Stimulated activated CD8-positive, alpha-beta memory T cell treated with anti-CD3 and anti-CD28 coated beads, Interleukin-12 subunit alpha, Interleukin-12 subunit beta, amount 100 ng/mL, for 4 hours (primary cell): Measurements from ENCODE around the gene ELP1.

Experiments used
- DNase-seq: peaks from one replicate; pipeline ENCODE4 v3.0.0-alpha.2; 2020; ENCODE audit warnings: low read depth

The ELP1 gene

DNA sequence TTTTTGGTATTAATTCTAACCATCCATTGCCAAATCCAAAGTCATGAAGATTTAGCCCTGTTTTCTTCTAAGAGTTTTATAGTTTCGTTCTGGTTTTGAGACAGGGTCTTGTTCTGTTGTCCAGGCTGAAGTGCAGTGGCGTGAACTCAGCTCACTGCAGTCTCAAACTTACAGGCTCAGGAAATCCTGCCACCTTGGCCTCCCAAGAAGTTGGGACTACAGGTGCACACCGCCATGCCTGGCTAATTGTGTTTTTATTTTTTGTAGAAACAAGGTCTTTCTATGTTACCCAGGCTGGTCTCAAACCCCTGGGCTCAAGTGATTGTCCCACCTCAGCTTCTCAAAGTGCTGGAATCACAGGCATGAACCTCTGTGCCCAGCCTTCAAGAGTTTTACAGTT is 50.8 kb downstream of the ELP1 start:
- no peak for DNase-seq

DNA sequence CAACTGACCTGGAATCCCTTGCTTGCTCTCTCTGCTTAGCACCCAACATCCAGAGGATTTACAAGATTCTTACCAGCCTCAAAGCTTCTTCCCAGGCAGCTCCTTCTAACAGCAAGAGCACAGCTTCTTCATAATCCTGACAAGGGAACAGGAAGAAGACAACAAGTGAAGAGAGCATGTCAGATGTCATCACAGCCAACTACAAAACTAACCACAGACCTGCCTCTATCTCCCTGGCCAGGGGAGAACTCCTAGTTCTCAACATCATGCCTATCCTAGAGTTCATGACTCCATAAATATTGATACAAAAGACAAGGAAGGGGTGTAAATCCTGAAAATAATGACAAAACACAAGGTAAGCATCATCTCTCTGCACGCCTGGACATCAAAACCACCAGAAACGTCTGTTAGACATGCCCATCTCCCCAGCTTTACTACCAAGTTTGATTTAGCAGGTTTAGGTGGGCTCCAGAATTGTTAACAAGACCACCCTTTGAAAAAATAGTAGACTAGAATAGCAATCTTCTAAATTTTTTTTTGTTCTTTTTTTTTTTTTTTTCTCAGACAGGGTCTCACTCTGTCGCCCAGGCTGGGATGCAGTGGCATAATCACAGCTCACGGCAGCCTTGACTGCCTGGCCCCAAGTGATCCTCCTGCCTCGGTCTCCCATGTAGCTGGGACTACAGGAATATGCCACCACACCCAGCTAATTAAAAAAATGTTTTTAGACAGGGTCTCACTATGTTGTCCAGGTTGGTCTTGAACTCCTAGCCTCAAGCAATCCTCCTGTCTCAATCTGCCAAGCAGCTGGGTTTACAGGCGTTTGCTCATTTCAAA is 51.7 kb downstream of the ELP1 start:
- DNase-seq, result no peak

- DNase-seq, result no peak
Measured at GRCh38 chr9:108880738-108881316, 53.1 kb downstream of the ELP1 start.

DNA sequence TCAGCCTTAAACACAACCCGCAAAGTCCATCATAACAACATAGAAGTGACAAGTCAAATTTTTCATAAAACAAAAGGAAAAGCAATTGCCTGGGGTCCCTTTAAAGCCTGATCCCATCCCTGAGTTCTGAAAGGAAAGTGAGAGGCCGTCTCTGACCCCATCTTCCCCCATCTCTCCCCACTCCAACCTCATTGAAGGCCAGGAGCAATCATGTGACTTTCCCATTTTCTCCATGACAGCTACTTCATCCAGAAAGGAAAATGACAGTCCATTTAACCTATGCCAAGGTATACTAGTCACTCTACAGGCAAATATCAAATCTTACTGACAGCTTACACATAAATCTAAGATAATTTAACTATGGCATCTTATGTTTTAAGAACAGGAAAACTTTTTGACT is 56.4 kb downstream of the ELP1 start:
- DNase-seq, result no peak

DNA sequence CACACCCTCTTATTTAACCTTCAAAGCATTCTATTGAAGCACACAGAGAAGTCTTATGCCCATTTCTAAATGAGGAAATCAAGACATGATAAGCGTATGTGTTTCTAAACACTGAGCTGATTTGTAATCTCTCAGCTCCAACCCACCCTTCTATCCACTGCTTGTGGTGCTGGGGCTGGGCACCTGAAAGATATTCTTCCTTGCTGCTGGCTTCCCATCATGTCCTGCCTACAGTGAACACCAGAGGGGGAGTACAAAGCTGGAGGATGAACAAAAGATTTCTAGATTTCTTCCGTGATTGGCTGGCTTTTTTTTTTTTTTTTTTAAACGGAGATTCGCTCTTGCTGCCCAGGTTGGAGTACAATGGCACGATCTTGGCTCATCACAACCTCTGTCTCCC is 57.5 kb downstream of the ELP1 start:
- no peak for DNase-seq

DNA sequence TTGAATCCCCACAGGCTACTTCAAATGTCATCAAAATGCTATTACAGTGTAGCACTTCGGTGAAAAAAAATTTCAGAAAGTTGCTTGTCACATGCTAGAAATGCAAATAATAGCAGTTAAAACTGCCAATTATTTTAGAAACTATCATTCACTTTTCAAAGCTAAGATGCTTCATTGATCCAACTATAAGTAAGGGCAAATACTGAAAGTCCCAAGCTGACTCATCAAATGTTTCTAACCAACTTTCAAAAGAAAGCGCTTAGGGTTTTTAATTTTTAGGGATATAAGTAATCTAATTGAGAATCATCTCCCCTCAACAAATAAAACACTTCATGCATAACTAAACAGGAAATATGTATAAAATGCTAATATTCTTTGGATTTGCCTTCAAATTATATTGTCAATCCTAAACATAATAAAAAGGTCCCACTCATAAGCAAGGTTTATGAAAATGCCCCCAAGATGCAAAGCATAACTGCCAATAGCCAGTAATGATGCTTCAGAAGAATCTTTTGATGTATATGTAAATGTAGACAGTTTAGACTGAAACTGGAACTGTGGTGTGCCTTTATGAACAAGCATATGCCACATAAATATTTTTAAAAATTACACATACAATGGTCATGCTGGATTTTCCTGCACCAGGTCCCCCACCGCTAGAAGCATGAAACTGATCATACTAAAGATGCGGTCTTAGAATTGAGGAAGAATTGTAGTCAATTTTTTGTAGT is 59.7 kb downstream of the ELP1 start:
- DNase-seq, result no peak

DNA sequence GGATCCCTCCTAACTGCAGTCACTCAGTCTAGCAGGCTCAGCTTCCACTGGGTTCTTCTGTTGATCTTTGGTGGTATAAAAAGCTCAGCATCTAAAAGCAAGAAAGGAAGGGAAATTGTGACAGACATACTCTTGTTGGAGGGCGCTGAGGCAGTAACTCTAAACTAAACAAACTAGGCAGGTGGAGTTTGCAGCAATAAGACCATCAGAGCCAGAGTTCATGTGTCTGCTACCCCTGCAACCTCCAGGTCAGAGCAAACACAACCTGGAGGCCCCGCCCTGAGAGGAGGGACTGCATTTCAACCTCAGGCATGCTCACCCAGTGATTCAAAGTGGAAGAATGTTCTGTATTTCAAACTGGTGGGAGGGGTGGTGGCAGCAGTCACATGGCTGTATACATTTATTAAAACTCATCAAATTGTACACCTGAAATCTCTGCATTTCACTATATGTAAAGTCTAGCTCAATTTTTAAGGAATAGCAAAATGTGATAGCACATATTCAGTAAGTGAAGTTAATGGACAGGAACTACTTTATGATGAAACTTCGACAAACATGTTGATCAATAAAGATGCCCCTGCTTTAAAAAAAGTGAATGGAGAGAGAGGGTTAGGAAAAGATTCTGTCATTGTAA is 64.7 kb downstream of the ELP1 start:
- no peak for DNase-seq

GRCh38 chr9:108867829-108868228 is 66.1 kb downstream of the ELP1 start:
- DNase-seq, result no peak

DNA sequence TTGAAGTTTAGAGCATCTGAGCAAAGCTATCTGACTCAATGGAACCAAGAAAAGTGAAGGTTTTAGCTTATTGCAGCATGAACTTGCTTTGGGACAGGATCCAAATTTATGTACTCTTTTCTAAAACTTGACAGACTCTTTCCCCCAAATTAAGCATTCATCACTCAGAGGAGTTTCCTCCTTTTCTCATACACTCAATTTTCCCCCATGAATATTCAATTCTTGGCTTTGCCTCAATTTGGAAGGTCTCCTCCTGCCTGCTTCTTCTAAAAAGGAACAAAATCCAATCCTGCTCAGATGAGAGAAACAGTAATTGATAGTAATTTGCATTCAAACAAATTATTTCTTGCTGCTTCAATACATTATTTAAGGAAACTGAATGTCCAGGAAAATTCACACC is 66.8 kb downstream of the ELP1 start:
- DNase-seq, result no peak

DNA sequence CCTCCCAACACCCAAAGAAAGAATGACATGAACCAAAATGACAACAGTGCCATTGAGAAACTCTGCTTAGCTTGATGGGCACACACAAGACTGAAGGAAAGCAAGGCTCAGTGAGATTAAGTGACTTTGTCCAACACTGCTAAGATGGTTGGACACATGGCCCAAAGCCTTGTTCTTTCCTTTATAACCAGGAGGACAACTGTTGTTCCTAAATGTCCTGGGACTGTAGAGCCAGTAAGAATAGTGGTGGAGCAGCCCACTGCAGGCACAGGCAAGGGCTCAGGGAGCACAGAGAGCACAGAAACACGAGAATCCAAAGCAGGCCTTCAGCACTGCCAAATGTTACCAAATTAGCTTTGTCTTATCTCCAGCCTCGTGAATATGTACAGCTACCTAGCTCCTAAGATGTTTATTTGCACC is 67.9 kb downstream of the ELP1 start:
- no peak for DNase-seq

DNA sequence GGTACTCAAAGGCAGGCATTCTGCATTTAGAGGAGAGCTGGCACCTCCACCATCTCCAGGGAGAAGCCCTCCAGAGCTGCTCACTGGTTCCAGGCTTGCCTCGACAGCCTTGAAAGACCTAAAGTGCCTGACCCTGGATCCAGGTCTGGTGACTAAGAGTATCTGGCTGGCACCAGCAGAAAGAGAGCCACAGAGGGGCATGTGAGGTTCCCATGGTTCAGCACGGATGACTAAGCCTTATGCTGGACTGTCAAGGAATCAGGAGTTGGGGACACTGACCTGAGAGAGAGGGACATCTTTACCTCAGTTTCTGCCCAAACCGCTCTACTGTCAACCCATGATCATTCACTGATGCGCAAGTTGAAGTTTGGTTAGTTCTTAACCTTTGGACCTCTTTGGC is 68.9 kb downstream of the ELP1 start:
- DNase-seq, result no peak

DNA sequence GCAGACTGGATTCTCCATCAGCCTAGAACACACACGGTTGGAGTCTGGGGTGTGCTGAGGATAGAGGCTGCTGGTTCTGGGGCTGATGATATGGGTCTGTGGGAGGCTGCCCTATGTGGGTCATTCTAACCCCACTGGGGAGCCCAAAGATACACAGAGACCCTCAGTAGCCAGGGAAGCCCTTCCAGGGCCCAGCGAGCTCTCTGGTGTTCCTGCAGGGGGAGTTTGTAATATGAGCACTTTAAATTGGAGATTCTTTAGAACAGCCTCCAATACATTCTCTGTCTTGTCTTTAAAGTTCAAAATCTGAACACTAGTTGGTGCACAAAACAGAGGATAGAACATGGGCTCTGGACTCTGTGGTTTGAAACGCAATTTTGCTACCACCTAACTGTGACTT is 69.5 kb downstream of the ELP1 start:
- DNase-seq, result no peak

GRCh38 chr9:108863891-108864290 is 70.0 kb downstream of the ELP1 start:
- DNase-seq, result no peak

GRCh38 chr9:108861997-108862396 is 71.9 kb downstream of the ELP1 start, which contains the start of gene ACTL7A:
Gene ACTL7A, plus strand, starts transcription at chr9:108862266. Its CDS starts 57 bp downstream, at chr9:108862323.
- no peak for DNase-seq

- no peak for DNase-seq
Measured at GRCh38 chr9:108861464-108861863, 72.5 kb downstream of the ELP1 start.

DNA sequence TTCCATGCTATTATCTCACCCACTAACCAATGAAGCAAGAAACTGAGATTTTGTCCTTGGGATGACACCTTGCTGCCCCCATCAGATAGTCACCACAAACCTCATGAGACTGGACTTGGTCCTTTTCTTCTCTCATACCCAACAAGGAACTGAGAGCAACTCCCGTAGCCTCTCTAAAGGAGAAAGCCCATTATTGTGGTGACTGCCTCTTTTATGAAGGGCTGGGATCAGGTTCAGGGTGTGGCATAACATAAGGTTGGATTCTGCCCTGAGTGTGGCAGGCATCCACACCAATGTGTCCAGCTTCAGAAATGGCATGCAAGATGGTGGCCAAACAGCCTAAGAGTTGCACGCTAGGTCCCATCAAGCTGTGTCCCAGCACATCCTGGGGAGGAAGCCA is 73.2 kb downstream of the ELP1 start:
- DNase-seq, result no peak

DNA sequence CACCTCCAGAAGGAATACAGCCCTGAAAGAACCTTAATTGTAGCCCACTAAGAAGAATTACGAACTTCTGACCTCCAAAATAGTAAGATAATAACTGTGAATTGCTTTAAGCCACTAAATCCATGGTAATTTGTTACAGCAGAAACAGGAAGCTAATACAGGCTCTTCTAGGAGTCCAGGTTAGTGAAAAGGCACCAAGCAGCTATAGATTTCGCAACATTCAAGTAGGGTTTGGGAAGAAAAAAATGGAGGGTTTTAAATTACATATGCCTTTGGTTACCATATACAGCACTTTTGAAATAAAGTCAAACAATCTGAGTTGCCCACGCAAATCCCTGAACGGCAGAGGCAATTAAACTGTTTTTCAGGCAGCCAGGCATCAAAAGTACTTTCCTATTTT is 73.6 kb downstream of the ELP1 start:
- no peak for DNase-seq

DNA sequence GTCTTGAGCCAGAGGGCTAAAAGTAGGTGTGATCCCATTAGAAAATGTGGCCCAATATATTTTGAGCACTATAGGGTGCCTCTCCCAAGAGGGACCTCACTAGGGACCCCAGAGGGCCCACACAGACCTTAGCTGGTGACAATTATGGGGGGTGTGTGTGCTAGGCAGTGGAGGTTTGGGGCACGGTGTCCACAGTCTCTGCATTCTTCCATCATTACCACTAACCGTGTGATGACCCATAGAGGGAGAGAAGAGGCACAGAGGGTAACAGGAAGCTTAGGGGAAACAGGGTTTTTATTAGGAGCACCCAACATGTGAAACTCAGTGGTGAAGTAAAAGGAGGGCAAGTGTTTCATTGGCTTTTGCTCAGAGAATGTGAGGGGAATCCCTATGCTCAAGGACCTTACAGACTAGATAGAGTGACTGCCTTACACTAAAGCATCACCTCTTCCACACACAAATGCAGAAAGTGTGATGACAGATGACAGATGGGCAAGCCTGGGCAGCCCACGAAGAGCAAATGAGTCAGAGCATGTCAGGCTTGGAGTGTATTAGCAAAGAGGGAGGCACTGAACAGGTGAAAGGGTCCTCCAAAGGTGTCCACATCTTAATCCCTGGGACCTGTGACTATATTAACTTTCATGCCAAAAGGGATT is 74.3 kb downstream of the ELP1 start:
- DNase-seq, result no peak

GRCh38 chr9:108857572-108857971 is 76.4 kb downstream of the ELP1 start:
- DNase-seq, result no peak

- DNase-seq, result no peak
Measured at GRCh38 chr9:108855888-108856287, 78.0 kb downstream of the ELP1 start, which contains the start of gene ACTL7B. Gene ACTL7B, minus strand, starts transcription at chr9:108855986. Its CDS starts 56 bp downstream, at chr9:108855930.

- no peak for DNase-seq
Measured at GRCh38 chr9:108855529-108855886, 78.4 kb downstream of the ELP1 start.
